ENCODE measurements around the gene GRXCR1. TPM values are rescaled to one million over a fixed set of nuclear protein-coding genes. Genes with fewer than 3 reads are reported as not detected.

GRXCR1 gene
- total RNA-seq, 1 donor from 2014 or later = not detected

GRCh38 chr4:43049326-43049725, 156.8 kb downstream of the GRXCR1 start:
- DNase-seq (ENCODE audit: low spot score in 2 of 2, unreplicated experiment in 2 of 2) = no peak
- no peaks in the 10 kb centered on the region for H3K27me3 Mint-ChIP-seq (ENCODE audit: low read depth)
- no peak for TF ChIP-seq CTCF (IDR thresholded peaks at IDR 0.05; ENCODE audit: unreplicated experiment)
- H3K4me3 Mint-ChIP-seq = no peak overlapping the region
- peaks cover 3% of the 10 kb centered on the region for H3K9me3 Mint-ChIP-seq
- no peaks in the 10 kb centered on the region for H3K36me3 Mint-ChIP-seq
- no peaks in the 10 kb centered on the region for H3K4me1 Mint-ChIP-seq
- no peak overlapping the region for H3K27ac Mint-ChIP-seq

GRCh38 chr4:43066415-43066814, 173.9 kb downstream of the GRXCR1 start:
- DNase-seq (ENCODE audit: low spot score in 2 of 2, unreplicated experiment in 2 of 2) = no peak
- H3K36me3 Mint-ChIP-seq = no peaks in the 10 kb centered on the region
- no peak overlapping the region for H3K4me3 Mint-ChIP-seq
- H3K4me1 Mint-ChIP-seq = no peaks in the 10 kb centered on the region
- no peak for TF ChIP-seq CTCF (IDR thresholded peaks at IDR 0.05; ENCODE audit: unreplicated experiment)
- no peak overlapping the region for H3K27ac Mint-ChIP-seq
- no peaks in the 10 kb centered on the region for H3K27me3 Mint-ChIP-seq (ENCODE audit: low read depth)
- peaks cover 35% of the 10 kb centered on the region for H3K9me3 Mint-ChIP-seq

- Mint-ChIP-seq H3K9me3 (peaks cover 57% of the 10 kb centered on the region), H3K36me3 (no peaks in the 10 kb centered on the region)
- TF ChIP-seq CTCF (IDR thresholded peaks at IDR 0.05; ENCODE audit: unreplicated experiment) = no peak
These were observed 178.6 kb downstream of the GRXCR1 start for GRCh38 chr4:43071069-43071468.

More at GRCh38 chr4:43071069-43071468, 178.6 kb downstream of the GRXCR1 start:
- Mint-ChIP-seq H3K27ac (no peak overlapping the region), H3K4me3 (no peak overlapping the region), H3K27me3 (ENCODE audit: low read depth) (no peaks in the 10 kb centered on the region), H3K4me1 (no peaks in the 10 kb centered on the region)
- DNase-seq (ENCODE audit: low spot score in 2 of 2, unreplicated experiment in 2 of 2) = no peak

Other genes starting within 250 kb of the GRXCR1 start
- gene ATP8A1, start 235.6 kb upstream of the GRXCR1 start, total RNA-seq = 13.0 to 15.7 TPM (median 14.0 TPM) in 3 replicates

All from mesothelial cell of epicardium (in vitro differentiated cells).